Activated CD8-positive, alpha-beta memory T cell treated with anti-CD3 and anti-CD28 coated beads for 36 hours (primary cell): Measurements from ENCODE around the gene LAPTM4A. TPM values are rescaled to one million over a fixed set of nuclear protein-coding genes. Genes with fewer than 3 reads are reported as not detected.
"Not testable (repeated sequence)": the region's sequence is repeated elsewhere in the genome, so short reads cannot be mapped to it uniquely, and the experiment has no call there.

ENCODE experiments used
- CTCF ChIA-PET: fragments of 350-600 bp; sonication (Branson Sonifier 250); formaldehyde crosslinking; loops from one replicate; lab custom pipeline; 2021; ENCODE audit warnings: antibody characterized with exemption; lab: Charles Lee
- POLR2A ChIA-PET: fragments of 350-600 bp; sonication (Branson Sonifier 250); formaldehyde crosslinking; loops from one replicate; lab custom pipeline; 2021; ENCODE audit warnings: antibody characterized with exemption; lab: Charles Lee
- total RNA-seq, 2 experiments: library from RNA; stranded (reverse); gene quantifications; one replicate each; pipeline ENCODE4 v1.2.3, GENCODE V29; 2021

LAPTM4A gene
- total RNA-seq, 2 experiments from 2014 or later = 23.9 to 27.5 TPM

GRCh38 chr2:20057268-20057667 is 5.8 kb upstream of the LAPTM4A start:
- ChIA-PET POLR2A (no interaction called here), CTCF (no interaction called here)

- ChIA-PET POLR2A (no interaction called here), CTCF (no interaction called here)
Observed at GRCh38 chr2:20054931-20055330, 3.5 kb upstream of the LAPTM4A start.

GRCh38 chr2:20054119-20054518 is 2.7 kb upstream of the LAPTM4A start:
- ChIA-PET POLR2A (no interaction called here), CTCF (interaction anchor here (0.7 kb wide), 1 partner anchor 735 kb away, joined by 3 read pairs; no protein-coding TSS in a partner anchor)

DNA sequence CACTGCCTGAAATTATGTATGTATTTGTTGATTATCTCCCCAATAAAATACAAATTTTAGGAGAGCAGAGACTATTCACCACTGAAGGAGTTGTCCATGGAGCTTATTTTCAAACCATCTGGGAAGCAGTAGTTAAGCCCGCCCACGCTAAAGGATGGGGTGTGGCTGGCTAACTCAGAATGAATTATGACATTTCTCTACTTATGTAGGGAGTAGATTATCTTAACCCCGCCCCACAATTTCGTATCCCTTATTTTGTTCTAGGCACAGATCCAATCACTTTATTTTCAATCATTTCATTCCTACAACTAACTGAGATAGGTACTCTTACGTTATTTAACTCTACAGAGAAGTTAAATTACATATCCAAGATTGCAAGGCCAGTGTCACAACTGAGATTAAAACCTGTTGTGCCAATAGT is 1.4 kb upstream of the LAPTM4A start:
- CTCF ChIA-PET = no interaction called here
- POLR2A ChIA-PET = interaction anchor here (0.7 kb wide), 1 partner anchor 87 kb away, joined by 4 read pairs; no protein-coding TSS in a partner anchor

DNA sequence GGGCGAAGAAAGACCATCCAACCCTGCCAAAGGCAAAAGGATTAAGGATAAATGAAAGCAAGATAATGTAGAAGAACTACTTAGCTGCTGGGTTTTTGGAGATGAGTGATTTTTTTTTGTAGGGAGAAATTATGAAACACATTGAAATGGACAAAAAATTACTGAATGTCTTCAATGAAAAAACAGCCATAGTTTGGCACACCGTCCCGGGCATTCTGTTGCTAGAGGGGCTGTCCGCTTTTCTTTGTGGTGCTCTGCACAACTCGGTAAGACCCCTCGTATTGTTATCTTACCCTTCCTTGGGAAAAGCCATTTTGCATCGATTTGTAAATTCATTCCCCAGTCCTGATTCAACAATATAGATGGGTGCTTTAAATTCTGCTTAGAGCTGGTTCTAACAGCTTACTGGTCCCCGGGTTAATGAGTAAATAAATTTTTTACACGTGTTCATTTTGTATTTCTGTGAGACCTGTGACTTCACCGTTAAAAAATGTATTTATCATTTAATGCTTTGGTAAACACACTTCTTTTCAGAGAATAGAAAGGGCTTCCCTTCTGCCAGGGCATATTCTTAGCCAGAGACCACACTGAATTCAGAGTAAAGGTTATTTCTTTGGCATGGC is 912 bp upstream of the LAPTM4A start:
- ChIA-PET POLR2A (interaction anchor here (0.7 kb wide), 1 partner anchor 86 kb away, joined by 4 read pairs; no protein-coding TSS in a partner anchor), CTCF (interaction anchor here (1.3 kb wide), 1 partner anchor 173 kb away, joined by 3 read pairs; the partner anchor contains the start of gene SDC1)

DNA sequence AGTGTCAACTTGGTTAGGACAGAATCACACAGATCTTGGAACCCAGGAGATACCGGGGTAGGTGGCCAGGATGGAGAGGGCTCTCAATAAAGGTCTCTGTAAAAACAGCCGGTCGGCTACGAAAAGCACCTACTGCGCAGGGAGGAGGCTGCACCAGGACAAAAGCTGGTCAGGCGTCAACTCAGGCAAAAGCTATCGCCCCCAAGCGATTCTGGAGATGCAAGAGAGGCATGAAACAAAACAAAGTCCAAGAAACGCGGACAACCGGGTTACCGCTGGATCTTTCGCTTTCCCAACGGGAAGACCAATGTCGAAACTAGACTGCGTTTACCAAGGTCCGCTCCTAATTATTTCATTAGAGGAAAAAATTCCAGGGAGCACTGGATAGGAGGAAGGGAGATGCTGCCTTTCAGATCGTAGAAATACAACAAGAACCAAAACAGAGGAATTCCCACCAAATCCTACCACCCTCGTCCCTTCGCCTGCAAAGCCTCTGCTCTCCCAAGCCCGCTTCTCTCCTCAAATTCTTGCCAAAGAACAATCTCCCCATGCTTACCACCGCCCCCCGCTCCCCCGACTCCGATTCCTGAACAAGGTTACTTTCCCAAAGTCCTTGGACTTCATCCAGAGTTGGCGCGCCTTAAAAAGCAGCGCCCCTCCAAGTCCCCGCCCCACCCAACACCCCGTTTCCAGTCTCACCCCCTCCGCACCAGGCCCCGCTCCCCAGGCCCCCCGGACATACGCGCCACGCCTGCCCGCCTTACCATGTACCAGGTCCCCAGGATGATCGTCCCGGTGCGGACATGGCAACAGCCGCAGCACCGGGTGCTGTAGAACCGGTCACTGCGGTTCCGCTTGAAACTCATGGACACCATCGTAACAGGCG is 539 bp downstream of the LAPTM4A start:
- ChIA-PET CTCF (interaction anchor here (0.9 to 1.3 kb wide), 2 partner anchors 36 to 174 kb away, joined by 3 to 4 read pairs; partner anchors contain the start of gene SDC1), POLR2A (interaction anchor here (0.7 kb wide), 1 partner anchor 985 kb away, joined by 3 read pairs; no protein-coding TSS in a partner anchor)

GRCh38 chr2:20050104-20050645 is 1.3 kb downstream of the LAPTM4A start:
- ChIA-PET POLR2A (no interaction called here), CTCF (no interaction called here)

DNA sequence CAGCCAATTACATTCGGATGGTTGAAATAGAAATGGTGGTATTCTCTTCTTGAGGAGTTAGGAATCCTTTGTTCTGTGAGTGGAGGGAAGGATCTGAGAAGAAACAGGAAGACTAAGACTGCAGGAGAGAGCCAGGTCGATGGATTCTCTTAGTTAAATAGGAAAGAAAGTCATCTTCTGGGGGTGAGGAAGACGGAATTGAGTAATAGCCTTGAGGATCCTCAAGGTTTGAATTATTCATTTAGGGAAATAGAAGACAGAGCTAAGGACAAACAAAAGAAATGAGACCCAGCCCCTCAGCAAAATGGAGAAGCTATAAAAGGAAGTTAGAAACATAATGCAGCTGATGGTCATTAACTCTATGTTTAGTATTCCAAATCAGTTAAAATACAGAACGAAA is 1.8 kb downstream of the LAPTM4A start:
- POLR2A ChIA-PET = no interaction called here
- CTCF ChIA-PET = no interaction called here

- CTCF ChIA-PET = no interaction called here
- POLR2A ChIA-PET = no interaction called here
Observed at GRCh38 chr2:20048488-20049448, 2.7 kb downstream of the LAPTM4A start.

GRCh38 chr2:20045712-20046292 is 5.6 kb downstream of the LAPTM4A start:
- POLR2A ChIA-PET, CTCF ChIA-PET: not testable (repeated sequence)

GRCh38 chr2:20044778-20045177 is 6.7 kb downstream of the LAPTM4A start:
- POLR2A ChIA-PET = no interaction called here
- CTCF ChIA-PET = no interaction called here

DNA sequence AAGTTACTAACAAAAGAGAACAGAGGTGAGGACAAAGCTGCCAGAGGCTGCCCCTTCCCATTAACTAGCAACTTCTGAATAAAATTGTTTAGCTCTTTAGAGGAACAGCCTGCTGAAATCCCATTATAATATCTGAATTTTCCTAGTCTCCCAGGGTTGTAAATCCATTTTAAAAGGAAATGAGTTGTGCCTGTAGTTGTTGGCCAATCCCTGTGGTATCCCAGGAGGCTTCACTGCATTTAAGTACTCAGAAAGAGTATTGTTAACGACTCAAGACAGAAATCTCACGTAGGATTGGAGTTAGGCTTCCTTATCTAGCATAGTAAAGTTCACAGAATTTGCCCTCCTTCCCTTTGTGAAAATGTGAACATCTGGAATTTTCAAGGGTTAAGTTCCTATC is 8.9 kb downstream of the LAPTM4A start:
- ChIA-PET POLR2A (no interaction called here), CTCF (interaction anchor here (1.3 kb wide), 1 partner anchor 141 kb away, joined by 3 read pairs; no protein-coding TSS in a partner anchor)

GRCh38 chr2:20040489-20041172 is 10.8 kb downstream of the LAPTM4A start:
- ChIA-PET POLR2A (no interaction called here), CTCF (no interaction called here)

GRCh38 chr2:20037660-20038059 is 13.8 kb downstream of the LAPTM4A start:
- POLR2A ChIA-PET = no interaction called here

GRCh38 chr2:20035955-20036666 is 15.3 kb downstream of the LAPTM4A start:
- ChIA-PET CTCF (interaction anchor here (1.2 kb wide), 1 partner anchor 59 kb away, joined by 3 read pairs; no protein-coding TSS in a partner anchor), POLR2A (no interaction called here)

More at GRCh38 chr2:20037660-20038059, 13.8 kb downstream of the LAPTM4A start:
- CTCF ChIA-PET = no interaction called here

DNA sequence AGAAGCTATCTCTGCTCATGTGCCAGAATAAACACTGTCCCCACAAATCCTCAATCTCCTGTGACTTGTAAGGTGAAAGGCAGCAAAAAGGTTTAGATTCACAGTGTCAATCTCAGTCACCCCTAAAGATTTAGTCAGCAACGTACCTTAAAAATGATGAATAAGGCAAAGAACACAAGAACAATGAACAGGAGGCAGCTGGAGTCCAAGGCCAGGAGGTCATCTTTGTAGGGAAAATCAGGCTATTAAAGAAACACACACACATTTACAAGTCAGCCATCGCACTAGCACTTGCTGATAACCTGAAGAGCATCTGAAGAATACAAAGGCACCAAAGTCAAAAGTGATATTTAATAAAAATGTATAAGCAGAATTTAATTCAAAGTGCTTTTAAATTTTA is 16.6 kb downstream of the LAPTM4A start:
- ChIA-PET POLR2A (no interaction called here), CTCF (no interaction called here)

DNA sequence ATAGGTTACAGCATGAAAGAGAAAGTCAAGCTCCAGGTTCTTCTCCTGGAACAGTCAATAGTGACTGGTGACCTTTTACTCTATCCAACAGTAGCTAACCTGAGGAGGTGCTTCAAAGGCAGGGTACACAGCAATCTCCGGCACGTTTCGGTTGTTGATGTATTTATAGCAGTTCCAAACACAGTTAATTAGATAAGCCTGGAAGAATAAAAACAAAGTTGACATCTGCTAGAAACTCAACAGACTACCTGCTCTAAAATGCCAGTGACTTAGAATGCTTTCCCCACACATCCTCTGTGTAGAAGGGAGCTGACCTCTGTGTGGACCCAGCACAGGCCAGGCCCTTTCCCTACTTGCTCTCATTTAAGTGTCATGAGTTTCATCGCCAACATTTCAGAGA is 17.2 kb downstream of the LAPTM4A start:
- ChIA-PET CTCF (interaction anchor here (0.5 kb wide), 1 partner anchor 195 kb away, joined by 3 read pairs; no protein-coding TSS in a partner anchor), POLR2A (no interaction called here)
